HG03025 (cell line): ENCODE measurements around the gene CNTNAP4.

Experiments used
- ATAC-seq: cut with Tn5 transposase; IDR thresholded peaks from one replicate; pipeline ENCODE4 v1.9.1; 2021; ENCODE audit warnings: mild to moderate bottlenecking, moderate library complexity; ENCODE audit not compliant: unreplicated experiment, low FRiP score

Gene CNTNAP4

GRCh38 chr16:76276745-76277438 is at the start of gene CNTNAP4:
Gene CNTNAP4, plus strand, starts transcription at chr16:76277401. Its CDS starts 262 bp downstream, at chr16:76277663.
- no peak for ATAC-seq

- ATAC-seq: no peak
Observed at GRCh38 chr16:76228546-76229146, 48.6 kb upstream of the CNTNAP4 start.

- ATAC-seq: no peak
Observed at GRCh38 chr16:76232704-76233103, 44.5 kb upstream of the CNTNAP4 start.

GRCh38 chr16:76235025-76235424 is 42.2 kb upstream of the CNTNAP4 start:
- no peak for ATAC-seq

- no peak for ATAC-seq
Observed at GRCh38 chr16:76235426-76235825, 41.8 kb upstream of the CNTNAP4 start.

GRCh38 chr16:76237471-76237870 is 39.7 kb upstream of the CNTNAP4 start:
- ATAC-seq: no peak

- no peak for ATAC-seq
Observed at GRCh38 chr16:76241755-76242154, 35.4 kb upstream of the CNTNAP4 start.

- ATAC-seq: no peak
Observed at GRCh38 chr16:76243620-76244019, 33.6 kb upstream of the CNTNAP4 start.

GRCh38 chr16:76246587-76246986 is 30.6 kb upstream of the CNTNAP4 start:
- ATAC-seq: no peak

- no peak for ATAC-seq
Observed at GRCh38 chr16:76265434-76266045, 11.7 kb upstream of the CNTNAP4 start.

- no peak for ATAC-seq
Observed at GRCh38 chr16:76268824-76269223, 8.4 kb upstream of the CNTNAP4 start.

GRCh38 chr16:76277460-76278030 is 344 bp downstream of the CNTNAP4 start:
- ATAC-seq: no peak

GRCh38 chr16:76278086-76278485 is 885 bp downstream of the CNTNAP4 start:
- ATAC-seq: no peak

- no peak for ATAC-seq
Observed at GRCh38 chr16:76278980-76279379, 1.8 kb downstream of the CNTNAP4 start.

GRCh38 chr16:76280421-76281215 is 3.4 kb downstream of the CNTNAP4 start:
- no peak for ATAC-seq

GRCh38 chr16:76287466-76287865 is 10.3 kb downstream of the CNTNAP4 start:
- no peak for ATAC-seq

- no peak for ATAC-seq
Observed at GRCh38 chr16:76292218-76292617, 15.0 kb downstream of the CNTNAP4 start.

- ATAC-seq: no peak
Observed at GRCh38 chr16:76293980-76294379, 16.8 kb downstream of the CNTNAP4 start.

- ATAC-seq: no peak
Observed at GRCh38 chr16:76294396-76295214, 17.4 kb downstream of the CNTNAP4 start.

GRCh38 chr16:76297941-76298340 is 20.7 kb downstream of the CNTNAP4 start:
- no peak for ATAC-seq
